Stimulated activated CD8-positive, alpha-beta memory T cell treated with anti-CD3 and anti-CD28 coated beads, Interleukin-15, amount 100 ng/mL, for 48 hours (primary cell): ENCODE results near the gene CHAC2.
A peak's percentile ranks its signal among the peaks of the same experiment; 100 is the strongest.
"Not testable (repeated sequence)": the region's sequence is repeated elsewhere in the genome, so short reads cannot be mapped to it uniquely, and the experiment has no call there.

ENCODE experiments used
- DNase-seq, 2 donors: peaks; one replicate each; pipeline ENCODE4 v3.0.0-alpha.2; 2020; ENCODE audit warnings: low read depth in 2 of 2

Gene CHAC2

GRCh38 chr2:53767405-53768241, at the start of gene CHAC2:
Gene CHAC2 (plus strand): TSS chr2:53767804. CDS start chr2:53767887, 83 bp downstream.
- peak; percentile 82 for DNase-seq

GRCh38 chr2:53720944-53721343, 46.7 kb upstream of the CHAC2 start:
- not testable (repeated sequence) for DNase-seq

- no peak for DNase-seq
These were observed 43.1 kb upstream of the CHAC2 start for GRCh38 chr2:53724536-53724935.

GRCh38 chr2:53725662-53726061, 41.9 kb upstream of the CHAC2 start:
- DNase-seq: no peak

- no peak for DNase-seq
These were observed 39.7 kb upstream of the CHAC2 start for GRCh38 chr2:53727921-53728320.

- no peak for DNase-seq
These were observed 38.4 kb upstream of the CHAC2 start for GRCh38 chr2:53729143-53729762.

GRCh38 chr2:53737091-53737490, 30.5 kb upstream of the CHAC2 start:
- DNase-seq: no peak

GRCh38 chr2:53739032-53739431, 28.6 kb upstream of the CHAC2 start:
- no peak for DNase-seq

GRCh38 chr2:53740170-53740569, 27.4 kb upstream of the CHAC2 start:
- DNase-seq: no peak

GRCh38 chr2:53744395-53745065, 23.1 kb upstream of the CHAC2 start:
- no peak for DNase-seq

GRCh38 chr2:53750041-53750768, 17.4 kb upstream of the CHAC2 start:
- no peak for DNase-seq

GRCh38 chr2:53751728-53752127, 15.9 kb upstream of the CHAC2 start:
- DNase-seq: no peak

GRCh38 chr2:53752385-53752784, 15.2 kb upstream of the CHAC2 start:
- DNase-seq: no peak

- no peak for DNase-seq
These were observed 14.6 kb upstream of the CHAC2 start for GRCh38 chr2:53753041-53753440.

GRCh38 chr2:53755121-53755520, 12.5 kb upstream of the CHAC2 start:
- DNase-seq: no peak

- DNase-seq: no peak
These were observed 11.0 kb upstream of the CHAC2 start for GRCh38 chr2:53756644-53757043.

GRCh38 chr2:53757206-53757605, 10.4 kb upstream of the CHAC2 start:
- DNase-seq: not testable (repeated sequence)

- no peak for DNase-seq
These were observed 1.8 kb upstream of the CHAC2 start for GRCh38 chr2:53765767-53766166.

- no peak for DNase-seq
These were observed 588 bp downstream of the CHAC2 start for GRCh38 chr2:53768242-53768542.

GRCh38 chr2:53769318-53769945, 1.8 kb downstream of the CHAC2 start:
- no peak for DNase-seq

- no peak for DNase-seq
These were observed 2.7 kb downstream of the CHAC2 start for GRCh38 chr2:53770264-53770663.

- no peak for DNase-seq
These were observed 9.5 kb downstream of the CHAC2 start for GRCh38 chr2:53777134-53777533.
